ENCODE results near the gene ZNF497. TPM values are rescaled to one million over a fixed set of nuclear protein-coding genes. Genes with fewer than 3 reads are reported as not detected.

The ZNF497 gene
- polyA plus RNA-seq, 1 of the 3 experiments (the other 2 are of a cell fraction), result 1.1 TPM

GRCh38 chr19:58394821-58395219 lies 32.3 kb upstream of the ZNF497 start:
- H3K36me3 ChIP-seq (replicated peaks in 1 of 2; ENCODE audit: control insufficient read depth in 1 of 2, insufficient read depth in 2 of 2, low read length in 1 of 2), result peaks cover 36 to 41% of the 10 kb centered on the region in 2 experiments
- POLR2A ChIA-PET, result no interaction called here

GRCh38 chr19:58393725-58394033 lies 31.1 kb upstream of the ZNF497 start:
- ChIA-PET CTCF (no interaction called here), POLR2A (no interaction called here)
- WGBS (ENCODE audit: low lambda C conversion rate), result 83% methylated on average over 4 of the region's 4 CpGs
- Histone ChIP-seq H3K4me1 (ENCODE audit: control insufficient read depth in 1 of 2, insufficient read depth in 2 of 2, low read depth in 1 of 2, low read length in 1 of 2) (peaks cover 3% of the 10 kb centered on the region in 2 experiments; a peak in 2 of 4 replicates), H3K9me3 (no peaks in the 10 kb centered on the region), H3K4me3 (ENCODE audit: low read depth in 2 of 2, low read length in 1 of 2) (no peak overlapping the region), H4K20me1 (ENCODE audit: insufficient read depth) (peaks cover 37% of the 10 kb centered on the region), H3K27me3 (ENCODE audit: insufficient read depth) (no peaks in the 10 kb centered on the region), H3K36me3 (replicated peaks in 1 of 2; ENCODE audit: control insufficient read depth in 1 of 2, insufficient read depth in 2 of 2, low read length in 1 of 2) (peaks cover 43 to 50% of the 10 kb centered on the region in 2 experiments), H2AFZ (ENCODE audit: low read depth) (no peak overlapping the region), H3K4me2 (no peak overlapping the region), H3K79me2 (ENCODE audit: insufficient read depth) (peaks cover 41% of the 10 kb centered on the region), H3K9ac (no peak overlapping the region), H3F3A (replicated peaks; ENCODE audit: insufficient read depth) (peaks cover 36% of the 10 kb centered on the region), H3K27ac (ENCODE audit: low read depth in 2 of 2, low read length in 1 of 2) (no peak overlapping the region), H3K9me2 (no peaks in the 10 kb centered on the region)
- TF ChIP-seq POLR2AphosphoS5 (IDR thresholded peaks at IDR 0.05; ENCODE audit: low read depth, low read length), result no peak
- TF ChIP-seq CHD2 (IDR thresholded peaks at IDR 0.05; ENCODE audit: low read length, partially characterized antibody), result no peak
- TF ChIP-seq RCOR1 (IDR thresholded peaks at IDR 0.05; ENCODE audit: low read length), result no peak
- TF ChIP-seq RAD21 (IDR thresholded peaks at IDR 0.05; ENCODE audit: low read length), result no peak
- TF ChIP-seq CTCF (IDR thresholded peaks at IDR 0.05), result no peak
- TF ChIP-seq USF2 (IDR thresholded peaks at IDR 0.05; ENCODE audit: borderline replicate concordance, low read depth, low read length), result no peak
- TF ChIP-seq SMC3 (IDR thresholded peaks at IDR 0.05; ENCODE audit: low read depth, low read length), result no peak
- TF ChIP-seq FOXJ3 (CRISPR knock-in tag; IDR thresholded peaks at IDR 0.05), result no peak
- TF ChIP-seq TAF1 (IDR thresholded peaks at IDR 0.05; ENCODE audit: borderline replicate concordance, low read depth, low read length), result no peak
- no peak for TF ChIP-seq ZBTB33 (IDR thresholded peaks at IDR 0.05; ENCODE audit: borderline replicate concordance, low read depth)
- TF ChIP-seq RFX5 (IDR thresholded peaks at IDR 0.05; ENCODE audit: low read length), result no peak
- no peak for TF ChIP-seq RXRA (IDR thresholded peaks at IDR 0.05; ENCODE audit: borderline replicate concordance, low read depth)
- no peak for TF ChIP-seq MXI1 (IDR thresholded peaks at IDR 0.05; ENCODE audit: low read depth, low read length)
- TF ChIP-seq JUND (IDR thresholded peaks at IDR 0.05), result no peak
- DNase-seq, result no peak

More at GRCh38 chr19:58394821-58395219, 32.3 kb upstream of the ZNF497 start:
- Histone ChIP-seq H3K27me3 (ENCODE audit: insufficient read depth) (no peaks in the 10 kb centered on the region), H3K27ac (ENCODE audit: low read depth in 2 of 2, low read length in 1 of 2) (no peak overlapping the region), H4K20me1 (ENCODE audit: insufficient read depth) (peaks cover 31% of the 10 kb centered on the region), H3K4me2 (no peak overlapping the region), H3K9ac (no peak overlapping the region), H3F3A (replicated peaks; ENCODE audit: insufficient read depth) (peaks cover 45% of the 10 kb centered on the region), H2AFZ (ENCODE audit: low read depth) (no peak overlapping the region), H3K9me3 (no peaks in the 10 kb centered on the region), H3K4me3 (ENCODE audit: low read depth in 2 of 2, low read length in 1 of 2) (no peak overlapping the region), H3K4me1 (ENCODE audit: control insufficient read depth in 1 of 2, insufficient read depth in 2 of 2, low read depth in 1 of 2, low read length in 1 of 2) (peaks cover 3 to 4% of the 10 kb centered on the region in 2 experiments; a peak in 1 of 4 replicates), H3K9me2 (no peaks in the 10 kb centered on the region), H3K79me2 (ENCODE audit: insufficient read depth) (peaks cover 31% of the 10 kb centered on the region)
- 58% methylated on average over 2 of the region's 3 CpGs for WGBS (ENCODE audit: low lambda C conversion rate)
- no peak for DNase-seq
- CTCF ChIA-PET, result interaction anchor here (0.5 kb wide), 1 partner anchor 167 kb away, joined by 3 read pairs; no protein-coding TSS in a partner anchor
- TF ChIP-seq TEAD4 (IDR thresholded peaks at IDR 0.05; ENCODE audit: borderline replicate concordance, insufficient read depth), result no peak
- no peak for TF ChIP-seq SMC3 (IDR thresholded peaks at IDR 0.05; ENCODE audit: low read depth, low read length)
- no peak for TF ChIP-seq FOSL2 (IDR thresholded peaks at IDR 0.05; ENCODE audit: borderline replicate concordance, low read depth)
- TF ChIP-seq GATA2 (CRISPR knock-in tag; IDR thresholded peaks at IDR 0.05), result no peak
- TF ChIP-seq MAX (IDR thresholded peaks at IDR 0.05; ENCODE audit: low read depth), result no peak
- no peak for TF ChIP-seq RAD21 (IDR thresholded peaks at IDR 0.05; ENCODE audit: low read length)

Measured in SK-N-SH (cell line).